ENCODE measurements around the gene TANC1. TPM values are rescaled to one million over a fixed set of nuclear protein-coding genes. Genes with fewer than 3 reads are reported as not detected.

TANC1 gene
- total RNA-seq, 1 experiment from 2014 or later: 2.5 TPM

DNA sequence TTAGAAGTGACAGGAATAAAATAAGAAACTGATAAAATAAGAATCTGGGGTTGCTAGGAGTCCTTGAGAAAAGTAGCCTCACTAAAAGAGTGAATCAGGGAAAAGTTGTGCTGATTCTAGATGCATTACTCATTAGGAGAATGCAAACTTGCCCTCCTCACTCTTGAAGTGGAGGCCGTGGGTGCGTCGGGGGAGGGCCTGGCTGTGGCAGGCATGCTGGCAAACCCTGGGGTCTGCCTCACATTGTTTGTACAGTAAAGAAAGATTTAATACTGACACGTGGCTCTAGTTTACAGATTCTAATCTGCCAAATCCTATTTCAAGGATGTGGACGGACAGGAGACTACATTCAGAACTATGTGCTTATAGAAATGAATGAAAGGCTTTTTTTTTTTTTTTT lies 41.9 kb downstream of the TANC1 start:
- Histone ChIP-seq H3K79me2 (ENCODE audit: insufficient read depth, low read length) (no peaks in the 10 kb centered on the region), H4K91ac (ENCODE audit: insufficient read length, low read depth, low read length) (no peak overlapping the region), H3K4me1 (ENCODE audit: insufficient read depth, low read length) (no peaks in the 10 kb centered on the region), H3K9ac (ENCODE audit: extremely low read depth, insufficient read length, low read length) (no peak overlapping the region), H4K8ac (replicated peaks; ENCODE audit: insufficient read length, low read depth, low read length) (no peak overlapping the region), H2BK120ac (ENCODE audit: low read depth, low read length, poor library complexity, severe bottlenecking) (no peak overlapping the region), H3K27me3 (ENCODE audit: insufficient read depth, low read length) (no peaks in the 10 kb centered on the region), H3K18ac (ENCODE audit: insufficient read length, low read depth, low read length) (no peak overlapping the region), H3K27ac (ENCODE audit: insufficient read length, low read depth, low read length) (no peak overlapping the region), H3T11ph (ENCODE audit: low read length) (no peak overlapping the region), H2BK5ac (ENCODE audit: insufficient read length, low read length) (no peak overlapping the region), H3K79me1 (ENCODE audit: insufficient read depth, low read depth, low read length, poor library complexity, severe bottlenecking) (no peaks in the 10 kb centered on the region), H3K56ac (ENCODE audit: insufficient read length, low read depth, low read length) (no peak overlapping the region), H3K23me2 (ENCODE audit: insufficient read length, low read depth, low read length, poor library complexity, severe bottlenecking) (no peaks in the 10 kb centered on the region), H2AK5ac (ENCODE audit: insufficient read length, low read length) (no peak overlapping the region), H2BK12ac (ENCODE audit: insufficient read length, low read depth, low read length) (no peak overlapping the region), H2AFZ (ENCODE audit: low read length) (no peak overlapping the region), H3K23ac (ENCODE audit: insufficient read length, low read depth, low read length) (no peak overlapping the region), H3K14ac (ENCODE audit: insufficient read depth, low read length) (no peak overlapping the region), H2BK20ac (ENCODE audit: low read depth, low read length, poor library complexity, severe bottlenecking) (no peak overlapping the region), H3K4ac (ENCODE audit: low read depth, low read length) (no peak overlapping the region), H4K5ac (ENCODE audit: insufficient read length, low read depth, low read length) (no peak overlapping the region), H2BK15ac (ENCODE audit: low read depth, low read length) (no peak overlapping the region), H4K20me1 (ENCODE audit: control insufficient read depth, insufficient read depth, insufficient read length) (no peaks in the 10 kb centered on the region), H3K4me2 (ENCODE audit: insufficient read depth, insufficient read length, low read length) (no peak overlapping the region), H3K9me3 (ENCODE audit: control insufficient read depth, low read depth, low read length) (no peaks in the 10 kb centered on the region)
- no peak for DNase-seq
- Mint-ChIP-seq H3K27ac (no peak overlapping the region), H3K36me3 (ENCODE audit: insufficient read depth in 1 of 3, low read depth in 3 of 3) (peaks cover 15 to 25% (median 20%) of the 10 kb centered on the region in 3 experiments), H3K9me3 (peaks cover 15 to 17% of the 10 kb centered on the region in 2 experiments), H3K4me1 (peaks cover 5 to 8% of the 10 kb centered on the region in 2 experiments), H3K4me3 (no peak overlapping the region), H3K27me3 (ENCODE audit: low read depth) (no peaks in the 10 kb centered on the region)
- TF ChIP-seq, protein P1, sequence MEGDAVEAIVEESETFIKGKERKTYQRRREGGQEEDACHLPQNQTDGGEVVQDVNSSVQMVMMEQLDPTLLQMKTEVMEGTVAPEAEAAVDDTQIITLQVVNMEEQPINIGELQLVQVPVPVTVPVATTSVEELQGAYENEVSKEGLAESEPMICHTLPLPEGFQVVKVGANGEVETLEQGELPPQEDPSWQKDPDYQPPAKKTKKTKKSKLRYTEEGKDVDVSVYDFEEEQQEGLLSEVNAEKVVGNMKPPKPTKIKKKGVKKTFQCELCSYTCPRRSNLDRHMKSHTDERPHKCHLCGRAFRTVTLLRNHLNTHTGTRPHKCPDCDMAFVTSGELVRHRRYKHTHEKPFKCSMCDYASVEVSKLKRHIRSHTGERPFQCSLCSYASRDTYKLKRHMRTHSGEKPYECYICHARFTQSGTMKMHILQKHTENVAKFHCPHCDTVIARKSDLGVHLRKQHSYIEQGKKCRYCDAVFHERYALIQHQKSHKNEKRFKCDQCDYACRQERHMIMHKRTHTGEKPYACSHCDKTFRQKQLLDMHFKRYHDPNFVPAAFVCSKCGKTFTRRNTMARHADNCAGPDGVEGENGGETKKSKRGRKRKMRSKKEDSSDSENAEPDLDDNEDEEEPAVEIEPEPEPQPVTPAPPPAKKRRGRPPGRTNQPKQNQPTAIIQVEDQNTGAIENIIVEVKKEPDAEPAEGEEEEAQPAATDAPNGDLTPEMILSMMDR (conservative IDR thresholded peaks at IDR 0.05): no peak
- WGBS (ENCODE audit: extremely low coverage, insufficient read length, low lambda C conversion rate): no CpG with 5 or more reads among the region's 5 CpGs
